KOPT-K1 (cell line): ENCODE data around the gene ADAMTS17.
"Not testable (repeated sequence)": the region's sequence is repeated elsewhere in the genome, so short reads cannot be mapped to it uniquely, and the experiment has no call there.

Source experiments
- H3K27ac ChIP-seq: fragments of 200-600 bp; sonication (generic); 2 replicates; pipeline ENCODE4 v1.5.1; 2016; ENCODE audit warnings: antibody characterized with exemption, mild to moderate bottlenecking, low read depth, low read length; ENCODE audit not compliant: poor library complexity, severe bottlenecking
- H3K36me3 ChIP-seq: fragments of 200-600 bp; sonication (generic); 2 replicates; pipeline ENCODE4 v1.5.1; 2017; ENCODE audit warnings: antibody characterized with exemption, mild to moderate bottlenecking, low read length, moderate library complexity; ENCODE audit not compliant: insufficient read depth
- H3K9me3 ChIP-seq: fragments of 200-600 bp; sonication (generic); 2 replicates; pipeline ENCODE4 v1.5.1; 2017; ENCODE audit warnings: antibody characterized with exemption, low read length, mild to moderate bottlenecking; ENCODE audit not compliant: insufficient read depth, poor library complexity, severe bottlenecking

The ADAMTS17 gene

GRCh38 chr15:100348578-100348977 lies 6.8 kb upstream of the ADAMTS17 start:
- no peak overlapping the region for H3K27ac ChIP-seq
- no peaks in the 10 kb centered on the region for H3K36me3 ChIP-seq
- H3K9me3 ChIP-seq, result no peaks in the 10 kb centered on the region

DNA sequence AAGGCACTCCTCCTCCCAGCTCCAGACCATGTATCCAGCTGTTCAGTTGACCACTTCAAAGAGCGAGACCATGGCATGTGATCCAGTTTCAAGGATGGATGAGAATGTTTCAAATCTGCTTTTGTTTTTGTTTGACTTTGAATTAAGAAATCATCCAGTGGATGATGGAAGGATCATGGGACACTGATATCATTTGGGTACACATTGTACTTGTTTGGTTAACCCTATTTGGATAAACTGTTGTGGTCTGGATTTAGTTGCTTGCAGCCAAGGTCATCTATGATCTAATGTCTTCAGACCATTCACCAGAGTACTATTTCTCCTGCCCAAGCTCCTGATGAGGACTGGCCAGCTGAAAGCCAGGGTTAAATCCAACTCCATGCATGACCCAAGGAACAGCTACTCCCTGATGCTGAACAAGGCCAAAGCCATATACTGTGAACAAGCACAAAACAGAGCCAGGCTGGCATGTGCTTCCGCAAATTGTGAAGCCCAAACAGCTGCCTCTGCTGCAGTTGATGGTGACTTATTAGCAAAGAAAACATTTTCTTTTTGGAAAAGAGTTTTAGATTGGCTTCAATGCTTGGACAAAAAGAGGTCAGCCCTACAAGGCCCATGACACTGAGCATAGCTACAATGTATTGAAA lies 5.2 kb upstream of the ADAMTS17 start:
- no peaks in the 10 kb centered on the region for H3K9me3 ChIP-seq
- no peaks in the 10 kb centered on the region for H3K36me3 ChIP-seq
- no peak overlapping the region for H3K27ac ChIP-seq

DNA sequence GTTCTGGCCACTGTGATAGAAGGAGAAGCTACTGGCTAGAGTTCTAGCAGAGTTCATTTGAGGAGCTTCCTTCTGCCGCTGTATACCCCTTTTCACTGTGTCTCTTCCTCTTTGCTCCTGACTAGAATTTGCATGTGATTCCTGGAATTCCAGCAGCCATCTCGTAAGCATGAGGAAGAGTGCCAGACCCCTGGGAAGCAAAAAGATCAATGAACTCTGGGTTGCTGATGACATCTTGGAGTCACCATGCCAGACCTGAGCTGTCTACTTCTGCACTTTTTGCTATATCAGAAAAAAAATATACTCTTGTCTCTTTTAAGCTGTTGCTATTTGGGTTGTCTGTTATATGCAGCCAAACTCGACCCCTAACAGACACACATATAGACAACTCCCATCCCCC lies 3.7 kb upstream of the ADAMTS17 start:
- Histone ChIP-seq H3K9me3 (no peaks in the 10 kb centered on the region), H3K27ac (no peak overlapping the region), H3K36me3 (no peaks in the 10 kb centered on the region)

DNA sequence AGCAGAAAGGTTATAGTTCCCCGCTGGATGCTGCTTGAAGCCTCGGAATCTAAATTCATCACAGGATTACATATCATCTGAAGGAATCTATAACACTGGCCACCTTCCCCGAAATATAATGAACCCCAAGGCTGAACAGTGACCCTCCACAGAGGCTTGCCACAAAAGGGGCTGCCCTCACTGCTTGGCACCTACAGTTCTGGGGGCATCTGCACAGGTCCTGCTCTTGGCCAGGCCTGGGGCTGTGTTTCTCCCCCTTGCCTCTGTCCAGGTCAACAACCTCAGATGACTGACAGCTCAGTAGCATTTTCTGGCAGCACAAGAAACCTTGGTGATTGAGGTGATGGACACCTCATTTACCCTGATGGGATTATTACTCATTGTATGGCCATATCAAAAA lies 1.5 kb upstream of the ADAMTS17 start:
- H3K9me3 ChIP-seq, result no peaks in the 10 kb centered on the region
- no peaks in the 10 kb centered on the region for H3K36me3 ChIP-seq
- H3K27ac ChIP-seq, result no peak overlapping the region

- H3K27ac ChIP-seq, result no peak overlapping the region
- no peaks in the 10 kb centered on the region for H3K9me3 ChIP-seq
- H3K36me3 ChIP-seq, result no peaks in the 10 kb centered on the region
These were observed 481 bp downstream of the ADAMTS17 start for GRCh38 chr15:100341239-100341749.

- Histone ChIP-seq H3K27ac (no peak overlapping the region), H3K36me3 (no peaks in the 10 kb centered on the region)
These were observed 995 bp downstream of the ADAMTS17 start for GRCh38 chr15:100340721-100341238.

DNA sequence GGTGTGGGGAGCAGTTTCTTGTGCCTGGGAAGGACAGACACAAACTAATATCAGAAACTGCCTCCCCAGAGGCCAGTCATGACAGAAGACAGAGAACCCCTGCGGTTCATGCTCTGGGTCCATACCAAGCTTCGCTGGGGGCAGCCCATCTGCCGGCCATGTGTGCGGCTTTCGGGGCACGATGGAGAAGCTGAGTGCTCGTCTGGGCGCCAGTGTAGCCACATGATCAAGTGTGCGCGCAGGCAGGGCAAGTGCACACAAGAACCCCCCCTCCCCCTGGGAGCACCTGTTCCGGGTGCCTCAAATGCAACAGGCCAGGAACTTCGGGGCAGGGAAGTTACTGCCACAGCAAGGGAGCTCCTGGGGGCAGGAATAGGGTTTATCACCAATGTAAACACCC lies 1.8 kb downstream of the ADAMTS17 start:
- H3K9me3 ChIP-seq, result no peaks in the 10 kb centered on the region
- no peak overlapping the region for H3K27ac ChIP-seq
- H3K36me3 ChIP-seq, result no peaks in the 10 kb centered on the region

More at GRCh38 chr15:100340721-100341238, 995 bp downstream of the ADAMTS17 start:
- no peaks in the 10 kb centered on the region for H3K9me3 ChIP-seq

DNA sequence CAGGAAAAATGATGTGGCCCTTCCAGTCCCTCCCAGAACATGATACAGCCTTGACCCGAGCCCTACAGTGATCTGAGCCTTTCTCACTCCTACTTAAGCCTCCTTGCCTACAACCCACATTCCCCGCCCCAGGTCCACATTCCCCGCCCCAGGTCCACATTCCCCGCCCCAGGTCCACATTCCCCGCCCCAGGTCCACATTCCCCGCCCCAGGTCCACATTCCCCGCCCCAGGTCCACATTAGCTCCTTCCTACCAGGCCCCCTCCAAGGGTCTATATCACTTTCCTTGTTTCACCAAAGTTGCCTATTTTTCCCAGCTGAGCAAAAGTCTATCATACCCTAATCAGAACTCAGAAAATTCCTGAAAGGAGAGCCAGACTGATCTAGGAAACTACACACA lies 2.3 kb downstream of the ADAMTS17 start:
- H3K36me3 ChIP-seq, H3K27ac ChIP-seq, H3K9me3 ChIP-seq: not testable (repeated sequence)

- Histone ChIP-seq H3K27ac (no peak overlapping the region), H3K9me3 (no peaks in the 10 kb centered on the region), H3K36me3 (no peaks in the 10 kb centered on the region)
These were observed 2.8 kb downstream of the ADAMTS17 start for GRCh38 chr15:100338971-100339444.

DNA sequence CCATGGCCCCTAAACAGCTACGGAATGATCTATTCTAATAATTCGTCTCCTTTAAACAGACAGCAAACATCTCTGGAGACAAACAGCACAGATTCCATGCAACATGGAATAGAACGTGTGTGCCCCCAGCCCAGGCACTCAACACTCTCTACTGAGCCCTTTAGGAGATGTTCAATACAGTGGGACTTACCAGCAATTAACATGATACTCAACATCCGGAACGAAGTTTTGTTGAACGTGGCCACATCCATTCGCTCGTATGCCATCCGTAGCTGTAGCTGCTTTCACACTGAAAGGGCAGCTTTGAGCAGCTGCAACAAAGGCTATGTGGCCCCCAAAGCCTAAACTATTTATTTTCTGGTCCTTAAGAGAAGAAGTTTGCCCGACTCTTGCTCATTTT lies 3.5 kb downstream of the ADAMTS17 start:
- H3K36me3 ChIP-seq, result no peaks in the 10 kb centered on the region
- H3K9me3 ChIP-seq, result no peaks in the 10 kb centered on the region
- H3K27ac ChIP-seq, result no peak overlapping the region

DNA sequence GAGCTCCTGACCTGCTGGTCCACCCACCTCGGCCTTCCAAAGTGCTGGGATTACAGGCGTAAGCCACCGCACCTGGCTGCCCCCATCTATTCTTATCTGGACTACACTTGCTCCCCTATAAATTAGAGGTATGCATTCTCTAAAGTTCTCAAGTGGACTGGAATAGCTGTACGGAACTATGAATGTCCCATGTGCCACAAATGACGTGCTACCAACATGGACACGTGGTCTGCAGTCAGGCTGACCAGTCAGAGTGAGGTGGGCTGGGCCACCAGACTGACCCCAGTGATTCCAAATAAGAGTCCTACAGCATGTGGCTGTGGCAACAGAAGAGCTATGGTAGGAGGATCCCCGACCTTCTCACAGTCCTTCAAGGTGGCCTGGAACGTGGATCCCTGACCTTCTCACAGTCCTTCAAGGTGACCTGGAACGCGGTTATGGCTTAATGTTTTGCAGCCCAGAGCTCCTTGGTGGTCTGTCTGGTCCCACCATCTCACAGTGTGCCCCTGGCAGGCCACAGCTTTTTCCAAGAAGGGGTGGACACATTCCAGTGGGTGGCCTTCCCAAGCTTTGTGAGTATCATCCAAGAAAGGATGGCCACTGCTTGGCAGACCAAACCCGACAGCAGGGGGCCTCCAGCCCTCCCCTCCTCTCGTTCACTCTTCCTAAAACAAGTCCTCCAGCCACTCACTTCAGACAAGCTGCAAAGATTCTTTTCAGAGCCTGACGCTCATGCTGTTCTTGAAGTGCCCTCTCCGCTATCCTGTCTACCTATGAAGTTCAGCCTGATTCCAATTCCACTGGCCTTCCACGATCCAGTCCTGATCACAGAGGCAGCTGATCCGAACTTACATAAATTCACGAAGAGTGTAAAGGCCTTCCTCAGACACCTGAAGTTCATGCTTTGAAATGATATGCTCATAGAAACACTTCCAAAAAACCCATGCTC lies 4.4 kb downstream of the ADAMTS17 start:
- no peaks in the 10 kb centered on the region for H3K9me3 ChIP-seq
- no peak overlapping the region for H3K27ac ChIP-seq
- H3K36me3 ChIP-seq, result no peaks in the 10 kb centered on the region

DNA sequence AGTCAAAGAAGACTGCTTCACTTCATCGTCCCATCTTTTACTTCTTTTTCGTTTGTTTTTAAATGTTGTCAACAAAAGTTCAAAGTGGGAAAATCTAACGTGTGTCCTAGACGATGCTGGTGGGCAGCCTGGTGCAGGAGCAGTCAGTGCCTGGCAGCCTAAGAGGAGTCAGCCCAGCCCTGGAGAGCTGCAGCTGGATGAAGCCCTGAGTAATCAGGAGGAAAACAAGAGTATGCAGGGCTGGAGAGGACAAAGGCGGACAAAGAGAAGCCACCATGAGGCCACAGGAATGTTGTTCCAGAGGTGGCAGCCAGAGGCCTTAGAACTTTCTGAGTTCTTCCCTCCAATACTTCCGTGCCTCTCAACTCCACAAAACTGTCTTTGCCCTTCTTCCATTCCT lies 5.7 kb downstream of the ADAMTS17 start:
- Histone ChIP-seq H3K9me3 (no peaks in the 10 kb centered on the region), H3K36me3 (no peaks in the 10 kb centered on the region), H3K27ac (no peak overlapping the region)

GRCh38 chr15:100335335-100335999 lies 6.3 kb downstream of the ADAMTS17 start:
- Histone ChIP-seq H3K36me3 (no peaks in the 10 kb centered on the region), H3K9me3 (no peaks in the 10 kb centered on the region), H3K27ac (no peak overlapping the region)

DNA sequence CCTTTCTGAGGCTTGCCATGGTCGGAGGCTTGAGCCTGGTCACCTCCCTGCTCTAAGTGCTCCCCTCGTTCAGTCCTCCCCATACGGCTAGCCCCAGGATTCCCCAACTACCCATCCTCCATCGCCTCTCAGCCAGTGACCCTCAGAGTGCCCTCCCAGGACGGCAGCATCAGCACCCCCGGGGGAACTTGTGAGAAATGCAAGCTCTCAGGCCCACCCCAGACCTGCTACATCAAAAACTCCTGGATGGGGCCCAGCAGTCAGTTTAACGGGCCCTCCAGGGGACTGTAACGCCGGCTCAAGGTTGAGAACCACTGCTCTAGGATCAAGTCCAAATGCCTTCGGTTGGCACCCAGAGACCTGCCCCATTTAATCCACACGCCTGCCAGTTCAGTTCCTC lies 6.9 kb downstream of the ADAMTS17 start:
- Histone ChIP-seq H3K9me3 (no peaks in the 10 kb centered on the region), H3K36me3 (no peaks in the 10 kb centered on the region), H3K27ac (no peak overlapping the region)

- H3K9me3 ChIP-seq, result no peaks in the 10 kb centered on the region
- H3K36me3 ChIP-seq, result no peaks in the 10 kb centered on the region
- H3K27ac ChIP-seq, result no peak overlapping the region
These were observed 7.3 kb downstream of the ADAMTS17 start for GRCh38 chr15:100334456-100334855.
